Mesenchymal stem cell (in vitro differentiated cells and primary cell): ENCODE data around the gene NUDT13.

ENCODE experiments used
- DNase-seq: peaks from one replicate; pipeline ENCODE4 v3.0.0-alpha.2; 2013
- H2AFZ ChIP-seq: one replicate; pipeline ENCODE4 v1.6.1; 2013; ENCODE audit warnings: low read depth, mild to moderate bottlenecking, control low read depth, inconsistent platforms, low read length, moderate library complexity
- H2AK5ac ChIP-seq: 2 replicates; pipeline ENCODE4 v1.6.1; 2013; ENCODE audit warnings: low read length, moderate library complexity, mild to moderate bottlenecking, inconsistent platforms; ENCODE audit not compliant: severe bottlenecking
- H2BK120ac ChIP-seq: one replicate; pipeline ENCODE4 v1.6.1; 2013; ENCODE audit warnings: low read depth, mild to moderate bottlenecking, inconsistent platforms, low read length, moderate library complexity
- H2BK12ac ChIP-seq, 2 experiments: one replicate each; pipeline ENCODE4 v1.6.1; 2013; ENCODE audit warnings: inconsistent platforms in 2 of 2, low read length in 2 of 2, mild to moderate bottlenecking in 2 of 2, moderate library complexity in 2 of 2, control low read depth in 1 of 2
- H2BK15ac ChIP-seq: one replicate; pipeline ENCODE4 v1.6.1; 2013; ENCODE audit warnings: mild to moderate bottlenecking, low read depth, inconsistent platforms; ENCODE audit not compliant: poor library complexity, severe bottlenecking
- H2BK5ac ChIP-seq: 2 replicates; pipeline ENCODE4 v1.6.1; 2013; ENCODE audit warnings: low read depth, mild to moderate bottlenecking, low read length, control low read depth, inconsistent platforms; ENCODE audit not compliant: poor library complexity, severe bottlenecking
- H3K14ac ChIP-seq, 2 experiments: one replicate each; pipeline ENCODE4 v1.6.1; 2013; ENCODE audit warnings: inconsistent platforms in 2 of 2, low read length in 2 of 2, control low read depth in 1 of 2, mild to moderate bottlenecking in 1 of 2, moderate library complexity in 1 of 2
- H3K18ac ChIP-seq, 2 experiments: one replicate each; pipeline ENCODE4 v1.6.1; 2013; ENCODE audit warnings: inconsistent platforms in 2 of 2, low read length in 2 of 2, control low read depth in 1 of 2, low read depth in 1 of 2, mild to moderate bottlenecking in 1 of 2
- H3K23ac ChIP-seq, 2 experiments: one replicate each; pipeline ENCODE4 v1.6.1; 2013; ENCODE audit warnings: inconsistent platforms in 2 of 2, low read length in 2 of 2, mild to moderate bottlenecking in 2 of 2, moderate library complexity in 2 of 2, control low read depth in 1 of 2
- H3K27ac ChIP-seq: 2 replicates; pipeline ENCODE4 v1.5.1; 2013; ENCODE audit warnings: mild to moderate bottlenecking, moderate library complexity, low read length, control low read depth, inconsistent platforms; ENCODE audit not compliant: poor library complexity, severe bottlenecking
- H3K27me3 ChIP-seq, 2 experiments: 2 replicates each; pipeline versions ENCODE4 v1.6.1 to v1.7.0; 2013; ENCODE audit warnings: low read length in 2 of 2, mild to moderate bottlenecking in 2 of 2, moderate library complexity in 2 of 2, control low read depth in 1 of 2, inconsistent platforms in 1 of 2; ENCODE audit not compliant: control insufficient read depth in 1 of 2, insufficient read depth in 1 of 2
- H3K36me3 ChIP-seq, 2 experiments: 2 replicates each; pipeline versions ENCODE4 v1.6.1 to v1.7.0; 2013; ENCODE audit warnings: low read length in 2 of 2, control low read depth in 1 of 2, inconsistent platforms in 1 of 2, low read depth in 1 of 2, mild to moderate bottlenecking in 1 of 2; ENCODE audit not compliant: insufficient read depth in 2 of 2, control insufficient read depth in 1 of 2
- H3K4ac ChIP-seq, 2 experiments: one replicate each; pipeline ENCODE4 v1.6.1; 2013; ENCODE audit warnings: inconsistent platforms in 2 of 2, low read length in 2 of 2, mild to moderate bottlenecking in 2 of 2, moderate library complexity in 2 of 2, control low read depth in 1 of 2, low read depth in 1 of 2
- H3K4me1 ChIP-seq: 2 replicates; pipeline ENCODE4 v1.6.1; 2013; ENCODE audit warnings: low read depth, low read length, control low read depth; ENCODE audit not compliant: control insufficient read depth, insufficient read depth
- H3K4me2 ChIP-seq: 2 replicates; pipeline ENCODE4 v1.6.1; 2013; ENCODE audit warnings: low read length, mild to moderate bottlenecking, inconsistent platforms; ENCODE audit not compliant: poor library complexity, severe bottlenecking
- H3K4me3 ChIP-seq, 2 experiments: 2 replicates each; pipeline versions ENCODE4 v1.5.1 to v1.7.0; 2013; ENCODE audit warnings: low read length in 2 of 2, mild to moderate bottlenecking in 2 of 2, control low read depth in 1 of 2, low read depth in 1 of 2; ENCODE audit not compliant: insufficient read depth in 1 of 2
- H3K79me1 ChIP-seq: replicated peaks from 2 replicates; pipeline ENCODE4 v1.6.1; 2013; ENCODE audit warnings: mild to moderate bottlenecking, control low read depth, low read length, inconsistent platforms; ENCODE audit not compliant: poor library complexity, severe bottlenecking
- H3K9ac ChIP-seq: 2 replicates; pipeline ENCODE4 v1.7.0; 2013; ENCODE audit warnings: mild to moderate bottlenecking, low read length, moderate library complexity
- H3K9me3 ChIP-seq: 2 replicates; pipeline ENCODE4 v1.7.0; 2013; ENCODE audit warnings: mild to moderate bottlenecking, low read length; ENCODE audit not compliant: control insufficient read depth
- H4K8ac ChIP-seq: one replicate; pipeline ENCODE4 v1.6.1; 2013; ENCODE audit warnings: inconsistent platforms, mild to moderate bottlenecking, low read length, moderate library complexity
- H4K91ac ChIP-seq: one replicate; pipeline ENCODE4 v1.6.1; 2013; ENCODE audit warnings: mild to moderate bottlenecking, low read length, inconsistent platforms
- WGBS: methylation state at CpG from one replicate; pipeline ENCODE4 v1.1.7; 2013; ENCODE audit warnings: mixed read lengths; 5-methylcytosine and 5-hydroxymethylcytosine counted together

NUDT13 gene

DNA sequence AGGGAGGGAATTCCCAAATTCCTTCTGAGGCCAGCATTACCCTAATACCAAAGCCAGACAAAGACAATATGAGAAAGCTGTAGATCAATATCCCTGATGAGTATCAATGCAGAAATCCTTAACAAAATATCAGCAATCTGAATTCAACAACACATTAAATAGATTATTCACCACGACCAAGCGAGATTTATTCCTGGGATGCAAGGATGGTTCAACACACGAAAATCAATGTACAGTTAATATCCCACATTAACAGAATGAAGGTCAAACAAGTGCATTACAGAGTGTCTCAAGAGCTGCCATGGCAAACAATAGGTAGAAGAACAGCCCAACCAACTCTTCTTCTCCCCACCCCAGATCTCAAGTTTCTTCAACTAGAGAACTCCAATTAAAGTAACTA lies 51.4 kb downstream of the NUDT13 start:
- Histone ChIP-seq H2BK15ac (no peak overlapping the region), H3K4ac (no peak overlapping the region), H3K4me2 (no peak overlapping the region), H2BK120ac (no peak overlapping the region), H3K27me3 (no peaks in the 10 kb centered on the region), H2BK5ac (no peak overlapping the region), H3K18ac (no peak overlapping the region), H2AK5ac (no peak overlapping the region), H3K27ac (no peak overlapping the region), H3K36me3 (peaks cover 10 to 55% of the 10 kb centered on the region in 2 experiments), H4K91ac (no peak overlapping the region), H3K79me1 (peaks cover 13% of the 10 kb centered on the region), H3K14ac (no peak overlapping the region), H3K4me1 (no peaks in the 10 kb centered on the region), H3K9me3 (peaks cover 8% of the 10 kb centered on the region), H3K9ac (peak overlapping the region; percentile 78), H4K8ac (no peak overlapping the region), H2AFZ (no peak overlapping the region), H3K4me3 (no peak overlapping the region), H2BK12ac (no peak overlapping the region), H3K23ac (no peak overlapping the region)
- DNase-seq = no peak
- WGBS = 97% methylated on average over 3 of the region's 3 CpGs

DNA sequence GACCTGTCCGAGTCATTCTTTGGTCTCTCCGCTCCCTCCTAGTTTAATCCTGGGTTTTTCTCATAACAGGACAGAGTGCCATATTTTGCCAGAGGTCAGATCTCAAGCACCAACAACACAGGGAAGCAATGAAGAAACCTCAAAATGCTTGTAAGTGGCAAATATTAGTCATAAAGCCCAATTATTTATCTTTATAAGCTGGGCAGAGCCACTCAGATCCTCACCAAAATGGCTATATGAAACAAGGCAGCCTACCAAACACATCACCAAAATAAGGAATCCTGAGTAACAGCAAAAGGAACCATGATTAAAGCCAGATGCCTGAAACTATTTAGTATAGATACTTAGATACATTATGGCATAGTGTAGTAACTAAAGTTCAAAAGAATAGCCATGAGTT lies 52.8 kb downstream of the NUDT13 start:
- Histone ChIP-seq H3K9me3 (peaks cover 8% of the 10 kb centered on the region), H3K27me3 (no peaks in the 10 kb centered on the region), H3K18ac (no peak overlapping the region), H2AK5ac (no peak overlapping the region), H2BK5ac (no peak overlapping the region), H3K4ac (no peak overlapping the region), H2AFZ (no peak overlapping the region), H4K91ac (no peak overlapping the region), H3K23ac (no peak overlapping the region), H3K4me1 (no peaks in the 10 kb centered on the region), H3K4me3 (peak overlapping the region in 1 of 2 experiments; percentile 25), H2BK12ac (no peak overlapping the region), H3K4me2 (no peak overlapping the region), H3K27ac (no peak overlapping the region), H3K79me1 (peaks cover 11% of the 10 kb centered on the region), H2BK15ac (no peak overlapping the region), H3K9ac (peak overlapping the region; percentile 78), H3K36me3 (peaks cover 7 to 45% of the 10 kb centered on the region in 2 experiments), H3K14ac (no peak overlapping the region), H4K8ac (no peak overlapping the region), H2BK120ac (no peak overlapping the region)
- 100% methylated on average over 2 of the region's 2 CpGs for WGBS
- DNase-seq = no peak

DNA sequence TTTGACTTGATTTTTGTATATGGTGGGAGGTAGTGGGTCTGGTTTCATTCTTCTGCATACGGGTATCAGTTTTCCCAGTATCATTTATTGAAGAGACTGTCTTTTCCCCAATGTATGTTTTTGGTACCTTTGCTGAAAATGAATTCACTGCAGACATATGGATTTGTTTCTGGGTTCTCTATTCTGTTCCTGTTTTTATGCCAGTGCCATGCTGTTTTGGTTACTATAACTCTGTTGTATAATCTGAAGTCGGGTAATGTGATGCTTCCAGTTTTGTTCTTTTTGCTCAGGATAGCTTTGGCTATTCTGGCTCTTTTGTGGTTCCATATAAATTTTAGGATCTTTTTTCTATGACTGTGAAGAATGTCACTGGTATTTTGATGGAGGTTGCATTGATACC lies 56.7 kb downstream of the NUDT13 start:
- Histone ChIP-seq H2AFZ (no peak overlapping the region), H2BK15ac (no peak overlapping the region), H2BK120ac (no peak overlapping the region), H3K27me3 (no peaks in the 10 kb centered on the region), H3K18ac (no peak overlapping the region), H3K4me2 (no peak overlapping the region), H2BK12ac (no peak overlapping the region), H3K4me3 (peak overlapping the region in 1 of 2 experiments; percentile 99), H2AK5ac (no peak overlapping the region), H3K23ac (no peak overlapping the region), H3K4ac (no peak overlapping the region), H3K36me3 (peaks cover 4 to 25% of the 10 kb centered on the region in 2 experiments), H3K14ac (no peak overlapping the region), H2BK5ac (no peak overlapping the region), H3K9me3 (peaks cover 2% of the 10 kb centered on the region), H4K8ac (no peak overlapping the region), H3K79me1 (peaks cover 9% of the 10 kb centered on the region), H4K91ac (no peak overlapping the region), H3K9ac (peak overlapping the region; percentile 100), H3K27ac (no peak overlapping the region), H3K4me1 (peaks cover 1% of the 10 kb centered on the region)
- 97% methylated on average over 2 of the region's 2 CpGs for WGBS
- no peak for DNase-seq

DNA sequence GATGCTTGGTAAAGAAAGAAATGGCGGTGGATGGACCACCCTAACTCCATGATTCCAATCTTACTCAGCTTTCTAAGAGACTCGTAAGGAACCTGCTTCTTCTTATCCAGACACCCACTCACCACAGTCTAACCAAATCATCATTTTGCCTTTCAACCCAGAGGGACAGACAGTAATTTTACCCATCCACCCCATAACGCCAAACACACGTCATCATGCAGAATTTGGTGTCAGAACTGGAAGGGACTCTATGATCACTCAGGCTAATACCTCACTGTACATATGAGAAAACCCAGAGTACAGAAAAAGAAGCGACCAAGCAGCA lies 57.2 kb downstream of the NUDT13 start:
- Histone ChIP-seq H3K18ac (no peak overlapping the region), H3K27me3 (no peaks in the 10 kb centered on the region), H2BK120ac (no peak overlapping the region), H3K9ac (peak overlapping the region; percentile 100), H2AK5ac (peak overlapping the region; percentile 57), H3K4me3 (peak overlapping the region; percentile 83 to 99), H3K36me3 (peaks cover 4 to 25% of the 10 kb centered on the region in 2 experiments), H3K79me1 (peaks cover 9% of the 10 kb centered on the region), H3K4ac (peak overlapping the region; percentile 20 to 75), H2BK12ac (no peak overlapping the region), H2BK5ac (peak overlapping the region; percentile 22), H2BK15ac (no peak overlapping the region), H4K8ac (peak overlapping the region; percentile 97), H4K91ac (no peak overlapping the region), H2AFZ (no peak overlapping the region), H3K4me1 (peaks cover 1% of the 10 kb centered on the region), H3K9me3 (no peaks in the 10 kb centered on the region), H3K14ac (peak overlapping the region in 1 of 2 experiments; percentile 77), H3K23ac (no peak overlapping the region), H3K27ac (peak overlapping the region; percentile 95), H3K4me2 (peak overlapping the region; percentile 66)
- DNase-seq = no peak
- 14% methylated on average over 5 of the region's 5 CpGs for WGBS
